MM.1S (cell line): Measurements from ENCODE around the gene NCSTN.

ENCODE experiments used
- EZH2 ChIP-seq: fragments of 300-600 bp; sonication (generic); optimal IDR thresholded peaks from 2 replicates; pipeline ENCODE3; 2017; ENCODE audit warnings: low read depth, mild to moderate bottlenecking, antibody characterized with exemption, low read length, mixed read lengths
- TF ChIP-seq, protein P1 (sequence below): fragments of 300-600 bp; sonication (generic); IDR thresholded peaks from 2 replicates; pipeline ENCODE4 v1.5.1; 2016; ENCODE audit warnings: antibody characterized with exemption, low read length, mixed read lengths

DNA sequence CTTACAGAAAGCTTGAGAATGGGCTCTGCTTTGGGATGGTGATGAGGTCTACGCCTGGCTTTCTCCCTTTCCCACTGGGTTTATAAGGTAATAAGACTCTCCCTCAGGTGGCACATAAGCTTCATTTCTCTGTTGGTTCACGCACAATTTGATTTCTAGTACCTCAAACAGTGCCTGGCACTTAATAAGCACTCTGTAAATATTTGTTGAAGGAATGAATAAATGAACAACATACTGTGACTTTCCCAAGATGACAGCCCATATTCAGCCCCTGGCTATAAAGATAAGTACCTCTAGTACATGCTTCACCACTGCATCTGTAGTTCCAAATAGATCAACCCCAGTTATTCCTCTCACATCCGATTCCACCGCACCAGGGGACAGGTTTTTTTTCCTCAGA lies 17.9 kb upstream of the NCSTN start:
- TF ChIP-seq, protein P1, sequence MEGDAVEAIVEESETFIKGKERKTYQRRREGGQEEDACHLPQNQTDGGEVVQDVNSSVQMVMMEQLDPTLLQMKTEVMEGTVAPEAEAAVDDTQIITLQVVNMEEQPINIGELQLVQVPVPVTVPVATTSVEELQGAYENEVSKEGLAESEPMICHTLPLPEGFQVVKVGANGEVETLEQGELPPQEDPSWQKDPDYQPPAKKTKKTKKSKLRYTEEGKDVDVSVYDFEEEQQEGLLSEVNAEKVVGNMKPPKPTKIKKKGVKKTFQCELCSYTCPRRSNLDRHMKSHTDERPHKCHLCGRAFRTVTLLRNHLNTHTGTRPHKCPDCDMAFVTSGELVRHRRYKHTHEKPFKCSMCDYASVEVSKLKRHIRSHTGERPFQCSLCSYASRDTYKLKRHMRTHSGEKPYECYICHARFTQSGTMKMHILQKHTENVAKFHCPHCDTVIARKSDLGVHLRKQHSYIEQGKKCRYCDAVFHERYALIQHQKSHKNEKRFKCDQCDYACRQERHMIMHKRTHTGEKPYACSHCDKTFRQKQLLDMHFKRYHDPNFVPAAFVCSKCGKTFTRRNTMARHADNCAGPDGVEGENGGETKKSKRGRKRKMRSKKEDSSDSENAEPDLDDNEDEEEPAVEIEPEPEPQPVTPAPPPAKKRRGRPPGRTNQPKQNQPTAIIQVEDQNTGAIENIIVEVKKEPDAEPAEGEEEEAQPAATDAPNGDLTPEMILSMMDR, result no peak
- TF ChIP-seq EZH2, result no peak
